Measurements from ENCODE around the gene RCN2. TPM values are rescaled to one million over a fixed set of nuclear protein-coding genes. Genes with fewer than 3 reads are reported as not detected.

Gene RCN2
- total and polyA plus RNA-seq, 2 donors (not counting 1 experiment from before 2014, with no cell fraction given) = 46.6 to 106 TPM

DNA sequence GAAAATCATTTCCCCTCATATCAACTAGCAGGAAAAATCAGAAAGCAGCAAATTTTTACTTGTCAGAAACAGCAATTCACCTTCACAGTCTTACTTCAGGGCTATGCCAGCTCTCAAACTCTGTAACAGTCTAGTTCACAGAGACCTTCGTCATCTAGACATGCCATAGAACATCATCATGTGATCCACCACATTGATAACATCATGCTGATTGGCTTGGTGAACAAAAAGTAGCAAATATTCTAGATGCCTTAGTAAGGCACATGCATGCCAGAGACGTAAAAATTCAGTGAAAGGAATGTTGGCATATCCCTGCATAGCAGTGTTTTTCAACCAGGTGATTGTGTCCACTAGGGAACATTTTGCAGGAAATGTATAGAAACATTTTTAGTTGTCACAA, 17.8 kb upstream of the RCN2 start:
- TF ChIP-seq, protein P1, sequence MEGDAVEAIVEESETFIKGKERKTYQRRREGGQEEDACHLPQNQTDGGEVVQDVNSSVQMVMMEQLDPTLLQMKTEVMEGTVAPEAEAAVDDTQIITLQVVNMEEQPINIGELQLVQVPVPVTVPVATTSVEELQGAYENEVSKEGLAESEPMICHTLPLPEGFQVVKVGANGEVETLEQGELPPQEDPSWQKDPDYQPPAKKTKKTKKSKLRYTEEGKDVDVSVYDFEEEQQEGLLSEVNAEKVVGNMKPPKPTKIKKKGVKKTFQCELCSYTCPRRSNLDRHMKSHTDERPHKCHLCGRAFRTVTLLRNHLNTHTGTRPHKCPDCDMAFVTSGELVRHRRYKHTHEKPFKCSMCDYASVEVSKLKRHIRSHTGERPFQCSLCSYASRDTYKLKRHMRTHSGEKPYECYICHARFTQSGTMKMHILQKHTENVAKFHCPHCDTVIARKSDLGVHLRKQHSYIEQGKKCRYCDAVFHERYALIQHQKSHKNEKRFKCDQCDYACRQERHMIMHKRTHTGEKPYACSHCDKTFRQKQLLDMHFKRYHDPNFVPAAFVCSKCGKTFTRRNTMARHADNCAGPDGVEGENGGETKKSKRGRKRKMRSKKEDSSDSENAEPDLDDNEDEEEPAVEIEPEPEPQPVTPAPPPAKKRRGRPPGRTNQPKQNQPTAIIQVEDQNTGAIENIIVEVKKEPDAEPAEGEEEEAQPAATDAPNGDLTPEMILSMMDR (conservative IDR thresholded peaks at IDR 0.05 in 1 of 2, IDR thresholded peaks at IDR 0.05 in 1 of 2; ENCODE audit: low read depth in 1 of 2, low read length in 2 of 2) = no peak
- no peak for TF ChIP-seq EZH2 (IDR thresholded peaks at IDR 0.05; ENCODE audit: low read length, missing control alignments)
- H3K27me3 ChIP-seq (ENCODE audit: control insufficient read depth, insufficient read depth, low read length) = peaks cover 8% of the 10 kb centered on the region
- no peak overlapping the region for H2AFZ ChIP-seq (ENCODE audit: low read length)
- no peaks in the 10 kb centered on the region for H3K9me3 ChIP-seq (ENCODE audit: control insufficient read depth, insufficient read depth, low read depth, low read length)
- DNase-seq (ENCODE audit: low read depth in 2 of 2) = no peak
- no peak overlapping the region for H3K9ac ChIP-seq (ENCODE audit: insufficient read depth, low read length)
- H3K4me2 ChIP-seq (ENCODE audit: extremely low read depth, insufficient read depth, low read length) = no peak overlapping the region
- no peak overlapping the region for H3K27ac ChIP-seq (ENCODE audit: insufficient read depth, low read length)
- no peaks in the 10 kb centered on the region for H4K20me1 ChIP-seq (ENCODE audit: control insufficient read depth, extremely low read depth, insufficient read depth, low read length)
- H3K79me2 ChIP-seq (ENCODE audit: control insufficient read depth, insufficient read depth, low read length) = no peaks in the 10 kb centered on the region
- H3K36me3 ChIP-seq (ENCODE audit: control insufficient read depth, insufficient read depth, low read length) = no peaks in the 10 kb centered on the region
- H3K4me3 ChIP-seq (replicated peaks in 1 of 4; ENCODE audit: control extremely low read depth in 1 of 4, insufficient read depth in 1 of 4, low read depth in 3 of 4, low read length in 4 of 4) = no peak overlapping the region
- H3K4me1 ChIP-seq (ENCODE audit: control insufficient read depth, extremely low read depth, insufficient read depth, low read length) = no peaks in the 10 kb centered on the region

DNA sequence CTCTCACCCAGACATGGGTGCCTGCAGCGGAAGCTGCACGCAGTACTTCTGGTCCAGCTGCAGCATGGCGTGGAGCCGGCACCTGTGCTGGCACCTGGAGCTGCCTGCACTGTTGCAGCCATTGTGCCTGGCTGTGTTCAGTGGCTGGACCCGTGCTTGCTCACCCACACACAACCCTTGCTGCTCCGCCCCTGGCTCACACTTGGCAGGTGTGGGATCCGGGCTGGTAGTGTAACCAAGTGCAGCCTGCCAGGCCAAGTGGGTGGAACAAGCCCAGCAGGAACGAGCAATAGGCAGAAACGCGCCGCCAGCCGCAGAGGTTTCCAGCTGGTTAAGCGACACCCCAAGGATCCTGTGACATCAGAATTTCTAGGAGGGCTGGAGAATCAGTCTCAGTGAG, 15.2 kb upstream of the RCN2 start:
- H3K36me3 ChIP-seq (ENCODE audit: control insufficient read depth, insufficient read depth, low read length) = no peaks in the 10 kb centered on the region
- TF ChIP-seq, protein P1 (conservative IDR thresholded peaks at IDR 0.05 in 1 of 2, IDR thresholded peaks at IDR 0.05 in 1 of 2; ENCODE audit: low read depth in 1 of 2, low read length in 2 of 2) = no peak
- no peak for TF ChIP-seq EZH2 (IDR thresholded peaks at IDR 0.05; ENCODE audit: low read length, missing control alignments)
- no peak overlapping the region for H3K9ac ChIP-seq (ENCODE audit: insufficient read depth, low read length)
- no peaks in the 10 kb centered on the region for H4K20me1 ChIP-seq (ENCODE audit: control insufficient read depth, extremely low read depth, insufficient read depth, low read length)
- no peaks in the 10 kb centered on the region for H3K4me1 ChIP-seq (ENCODE audit: control insufficient read depth, extremely low read depth, insufficient read depth, low read length)
- H3K9me3 ChIP-seq (ENCODE audit: control insufficient read depth, insufficient read depth, low read depth, low read length) = no peaks in the 10 kb centered on the region
- no peak overlapping the region for H3K27ac ChIP-seq (ENCODE audit: insufficient read depth, low read length)
- no peak overlapping the region for H3K4me3 ChIP-seq (replicated peaks in 1 of 4; ENCODE audit: control extremely low read depth in 1 of 4, insufficient read depth in 1 of 4, low read depth in 3 of 4, low read length in 4 of 4)
- no peak for DNase-seq (ENCODE audit: low read depth in 2 of 2)
- no peaks in the 10 kb centered on the region for H3K79me2 ChIP-seq (ENCODE audit: control insufficient read depth, insufficient read depth, low read length)
- H3K27me3 ChIP-seq (ENCODE audit: control insufficient read depth, insufficient read depth, low read length) = peaks cover 12% of the 10 kb centered on the region
- H3K4me2 ChIP-seq (ENCODE audit: extremely low read depth, insufficient read depth, low read length) = no peak overlapping the region
- no peak overlapping the region for H2AFZ ChIP-seq (ENCODE audit: low read length)

DNA sequence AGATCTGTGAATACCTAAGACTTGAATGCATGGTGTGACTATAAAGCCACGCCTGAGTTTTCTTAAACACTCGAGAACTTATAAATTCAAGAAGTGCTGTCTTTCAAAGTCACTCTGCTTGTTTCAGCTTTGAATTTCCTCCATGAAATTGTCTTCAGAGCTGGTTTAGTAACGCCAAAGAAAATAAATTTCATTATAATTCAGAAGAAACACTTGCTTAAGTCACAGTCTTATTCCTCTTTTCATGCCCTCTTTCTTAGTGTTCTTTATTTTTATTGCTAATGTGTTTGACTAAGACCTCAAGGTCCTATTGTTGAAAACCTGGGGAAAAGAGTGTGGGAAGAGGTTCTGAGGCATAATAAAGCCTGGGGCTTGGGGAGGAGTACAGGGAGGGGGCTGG, 3.3 kb upstream of the RCN2 start:
- no peaks in the 10 kb centered on the region for H3K36me3 ChIP-seq (ENCODE audit: control insufficient read depth, insufficient read depth, low read length)
- no peak overlapping the region for H3K27ac ChIP-seq (ENCODE audit: insufficient read depth, low read length)
- H3K9me3 ChIP-seq (ENCODE audit: control insufficient read depth, insufficient read depth, low read depth, low read length) = no peaks in the 10 kb centered on the region
- no peak for TF ChIP-seq EZH2 (IDR thresholded peaks at IDR 0.05; ENCODE audit: low read length, missing control alignments)
- TF ChIP-seq, protein P1 (conservative IDR thresholded peaks at IDR 0.05 in 1 of 2, IDR thresholded peaks at IDR 0.05 in 1 of 2; ENCODE audit: low read depth in 1 of 2, low read length in 2 of 2) = no peak
- H4K20me1 ChIP-seq (ENCODE audit: control insufficient read depth, extremely low read depth, insufficient read depth, low read length) = no peaks in the 10 kb centered on the region
- no peak for DNase-seq (ENCODE audit: low read depth in 2 of 2)
- peaks cover 1% of the 10 kb centered on the region for H3K79me2 ChIP-seq (ENCODE audit: control insufficient read depth, insufficient read depth, low read length)
- H3K4me3 ChIP-seq (replicated peaks in 1 of 4; ENCODE audit: control extremely low read depth in 1 of 4, insufficient read depth in 1 of 4, low read depth in 3 of 4, low read length in 4 of 4) = no peak overlapping the region
- H3K4me1 ChIP-seq (ENCODE audit: control insufficient read depth, extremely low read depth, insufficient read depth, low read length) = peaks cover 2% of the 10 kb centered on the region
- H3K27me3 ChIP-seq (ENCODE audit: control insufficient read depth, insufficient read depth, low read length) = no peaks in the 10 kb centered on the region
- no peak overlapping the region for H2AFZ ChIP-seq (ENCODE audit: low read length)
- H3K4me2 ChIP-seq (ENCODE audit: extremely low read depth, insufficient read depth, low read length) = no peak overlapping the region
- H3K9ac ChIP-seq (ENCODE audit: insufficient read depth, low read length) = no peak overlapping the region

All from fibroblast of lung (primary cell).